ENCODE results near the gene CHCHD10. TPM values are rescaled to one million over a fixed set of nuclear protein-coding genes. Genes with fewer than 3 reads are reported as not detected.
A peak's percentile ranks its signal among the peaks of the same experiment; 100 is the strongest.

The CHCHD10 gene
- polyA plus RNA-seq, 4 donors = 79.3 to 96.3 (median 83.1) TPM

DNA sequence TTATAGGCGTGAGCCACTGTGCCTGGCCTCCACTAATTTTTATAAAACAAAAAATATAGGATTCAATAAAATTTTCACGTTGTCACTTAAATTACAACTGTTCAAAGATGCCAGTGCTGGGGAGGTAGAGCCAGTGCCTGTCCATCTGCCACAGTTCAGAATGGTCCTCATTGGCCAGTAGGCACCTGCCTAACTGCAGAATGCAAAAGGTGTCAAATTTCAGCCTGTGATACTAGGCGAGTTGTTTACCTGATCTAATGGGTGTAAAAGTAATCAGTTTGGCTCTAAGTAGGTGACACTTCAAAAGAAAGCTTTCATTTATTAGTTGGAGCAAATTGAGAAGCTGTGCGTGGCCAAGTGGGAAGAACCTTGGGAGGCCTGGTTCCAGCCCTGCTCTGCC is 21.3 kb upstream of the CHCHD10 start:
- no peak for DNase-seq (ENCODE audit: low read depth in 4 of 4, low spot score in 3 of 4)

GRCh38 chr22:23787910-23788309 is 20.1 kb upstream of the CHCHD10 start:
- DNase-seq (ENCODE audit: low read depth in 4 of 4, low spot score in 3 of 4) = no peak

GRCh38 chr22:23787600-23787896 is 19.8 kb upstream of the CHCHD10 start:
- DNase-seq (ENCODE audit: low read depth in 4 of 4, low spot score in 3 of 4) = no peak

- peak; percentile 82 to 86 (median 86) for DNase-seq (ENCODE audit: low read depth in 4 of 4, low spot score in 3 of 4)
Observed at GRCh38 chr22:23786752-23787599, 19.2 kb upstream of the CHCHD10 start, which contains the start of gene SMARCB1. Gene SMARCB1, plus strand, starts transcription at chr22:23786966. Its CDS starts 204 bp downstream, at chr22:23787170.

DNA sequence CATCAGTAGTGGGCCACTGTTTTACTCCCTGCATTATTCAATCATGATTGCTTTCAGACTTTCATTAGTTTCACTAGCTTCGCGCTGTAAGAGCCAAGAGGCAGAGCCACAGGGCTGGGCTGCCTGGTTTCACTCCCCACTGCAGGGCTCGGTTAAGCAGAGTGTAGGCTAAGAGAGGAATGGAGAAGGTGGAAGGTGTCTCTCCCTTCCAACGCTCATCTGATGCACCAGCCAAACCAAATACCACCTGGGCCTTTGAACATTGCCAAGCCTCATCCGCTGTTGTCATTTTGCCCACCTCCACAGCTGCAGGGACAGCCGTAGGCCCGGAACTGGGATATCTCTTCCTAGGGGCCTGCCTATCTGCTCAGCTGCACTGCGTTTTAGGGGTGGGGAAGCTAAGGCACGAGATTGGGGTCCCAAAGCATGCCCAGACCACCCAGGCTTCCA is 18.5 kb upstream of the CHCHD10 start:
- no peak for DNase-seq (ENCODE audit: low read depth in 4 of 4, low spot score in 3 of 4)

DNA sequence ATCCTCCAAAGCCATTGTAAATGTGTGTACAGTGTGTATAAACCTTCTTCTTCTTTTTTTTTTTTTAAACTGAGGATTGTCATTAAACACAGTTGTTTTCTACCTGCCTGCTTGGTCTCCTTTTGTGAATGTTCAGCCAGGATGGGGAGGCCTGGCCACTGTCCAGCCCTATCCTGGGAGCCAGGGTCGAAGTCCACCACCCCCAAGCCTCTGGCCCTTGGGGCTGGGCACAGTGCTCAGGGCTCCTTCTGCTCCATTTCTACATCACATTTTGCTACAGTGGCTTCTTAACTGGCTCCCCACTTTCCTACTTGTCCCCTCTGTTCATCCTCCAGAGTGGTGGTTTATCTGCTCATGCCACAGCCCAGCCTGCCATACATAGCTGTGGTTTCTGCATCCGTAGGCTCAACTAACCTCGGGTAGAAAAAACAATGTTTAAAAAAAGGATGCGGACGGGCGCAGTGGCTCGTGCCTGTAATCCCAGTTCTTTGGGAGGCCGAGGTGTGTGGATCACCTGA is 16.5 kb upstream of the CHCHD10 start:
- DNase-seq (ENCODE audit: low read depth in 4 of 4, low spot score in 3 of 4) = no peak

DNA sequence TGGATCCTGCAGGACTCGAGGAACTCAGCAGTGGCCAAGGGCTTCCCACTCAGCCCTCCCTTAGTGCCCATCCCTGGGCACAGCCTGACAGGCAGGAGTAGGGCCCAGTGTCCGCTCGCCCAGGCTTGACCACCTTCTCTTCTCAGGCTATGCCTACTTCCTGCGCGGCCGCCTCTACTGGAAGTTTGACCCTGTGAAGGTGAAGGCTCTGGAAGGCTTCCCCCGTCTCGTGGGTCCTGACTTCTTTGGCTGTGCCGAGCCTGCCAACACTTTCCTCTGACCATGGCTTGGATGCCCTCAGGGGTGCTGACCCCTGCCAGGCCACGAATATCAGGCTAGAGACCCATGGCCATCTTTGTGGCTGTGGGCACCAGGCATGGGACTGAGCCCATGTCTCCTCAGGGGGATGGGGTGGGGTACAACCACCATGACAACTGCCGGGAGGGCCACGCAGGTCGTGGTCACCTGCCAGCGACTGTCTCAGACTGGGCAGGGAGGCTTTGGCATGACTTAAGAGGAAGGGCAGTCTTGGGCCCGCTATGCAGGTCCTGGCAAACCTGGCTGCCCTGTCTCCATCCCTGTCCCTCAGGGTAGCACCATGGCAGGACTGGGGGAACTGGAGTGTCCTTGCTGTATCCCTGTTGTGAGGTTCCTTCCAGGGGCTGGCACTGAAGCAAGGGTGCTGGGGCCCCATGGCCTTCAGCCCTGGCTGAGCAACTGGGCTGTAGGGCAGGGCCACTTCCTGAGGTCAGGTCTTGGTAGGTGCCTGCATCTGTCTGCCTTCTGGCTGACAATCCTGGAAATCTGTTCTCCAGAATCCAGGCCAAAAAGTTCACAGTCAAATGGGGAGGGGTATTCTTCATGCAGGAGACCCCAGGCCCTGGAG is 15.7 kb upstream of the CHCHD10 start:
- no peak for DNase-seq (ENCODE audit: low read depth in 4 of 4, low spot score in 3 of 4)

- DNase-seq (ENCODE audit: low read depth in 4 of 4, low spot score in 3 of 4) = no peak
Observed at GRCh38 chr22:23782703-23783102, 14.9 kb upstream of the CHCHD10 start.

DNA sequence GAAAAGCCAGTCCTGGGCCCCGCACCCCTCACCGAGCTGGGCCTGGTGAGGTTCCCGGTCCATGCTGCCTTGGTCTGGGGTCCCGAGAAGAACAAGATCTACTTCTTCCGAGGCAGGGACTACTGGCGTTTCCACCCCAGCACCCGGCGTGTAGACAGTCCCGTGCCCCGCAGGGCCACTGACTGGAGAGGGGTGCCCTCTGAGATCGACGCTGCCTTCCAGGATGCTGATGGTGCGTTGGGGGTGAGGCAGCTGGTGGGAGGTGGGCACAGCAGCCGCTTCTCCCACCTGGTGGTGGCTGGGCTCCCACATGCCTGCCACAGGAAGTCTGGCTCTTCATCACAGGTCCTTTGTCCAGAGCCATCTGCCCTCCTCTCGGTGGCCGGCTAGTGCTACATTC is 14.5 kb upstream of the CHCHD10 start:
- no peak for DNase-seq (ENCODE audit: low read depth in 4 of 4, low spot score in 3 of 4)

GRCh38 chr22:23781511-23782183 is 13.9 kb upstream of the CHCHD10 start:
- no peak for DNase-seq (ENCODE audit: low read depth in 4 of 4, low spot score in 3 of 4)

DNA sequence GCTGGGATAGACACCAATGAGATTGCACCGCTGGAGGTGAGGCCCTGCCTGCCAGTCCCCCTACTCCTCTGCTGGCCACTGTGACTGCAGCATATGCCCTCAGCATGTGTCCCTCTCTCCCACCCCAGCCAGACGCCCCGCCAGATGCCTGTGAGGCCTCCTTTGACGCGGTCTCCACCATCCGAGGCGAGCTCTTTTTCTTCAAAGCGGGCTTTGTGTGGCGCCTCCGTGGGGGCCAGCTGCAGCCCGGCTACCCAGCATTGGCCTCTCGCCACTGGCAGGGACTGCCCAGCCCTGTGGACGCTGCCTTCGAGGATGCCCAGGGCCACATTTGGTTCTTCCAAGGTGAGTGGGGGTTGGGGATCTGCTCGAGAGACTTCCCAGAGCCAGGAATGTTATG is 13.3 kb upstream of the CHCHD10 start:
- DNase-seq (ENCODE audit: low read depth in 4 of 4, low spot score in 3 of 4) = no peak

DNA sequence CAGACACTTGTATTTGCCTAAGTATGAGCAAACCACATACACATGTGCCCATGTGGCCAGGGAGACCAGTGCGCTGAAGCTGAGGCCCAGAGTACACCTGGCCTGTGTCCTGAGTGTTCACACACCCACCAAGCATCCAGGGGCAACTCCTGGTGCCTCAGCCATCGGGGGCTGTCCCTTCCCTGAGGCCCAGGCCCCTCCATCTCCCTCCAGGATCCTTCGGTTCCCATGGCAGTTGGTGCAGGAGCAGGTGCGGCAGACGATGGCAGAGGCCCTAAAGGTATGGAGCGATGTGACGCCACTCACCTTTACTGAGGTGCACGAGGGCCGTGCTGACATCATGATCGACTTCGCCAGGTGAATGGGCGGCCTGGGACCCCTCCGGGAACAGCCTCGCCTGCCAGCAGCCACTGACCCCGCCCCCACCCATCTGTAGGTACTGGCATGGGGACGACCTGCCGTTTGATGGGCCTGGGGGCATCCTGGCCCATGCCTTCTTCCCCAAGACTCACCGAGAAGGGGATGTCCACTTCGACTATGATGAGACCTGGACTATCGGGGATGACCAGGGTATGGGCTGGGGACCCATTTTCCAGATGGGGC is 12.5 kb upstream of the CHCHD10 start:
- DNase-seq (ENCODE audit: low read depth in 4 of 4, low spot score in 3 of 4) = no peak

- no peak for DNase-seq (ENCODE audit: low read depth in 4 of 4, low spot score in 3 of 4)
Observed at GRCh38 chr22:23779731-23780130, 12.0 kb upstream of the CHCHD10 start.

DNA sequence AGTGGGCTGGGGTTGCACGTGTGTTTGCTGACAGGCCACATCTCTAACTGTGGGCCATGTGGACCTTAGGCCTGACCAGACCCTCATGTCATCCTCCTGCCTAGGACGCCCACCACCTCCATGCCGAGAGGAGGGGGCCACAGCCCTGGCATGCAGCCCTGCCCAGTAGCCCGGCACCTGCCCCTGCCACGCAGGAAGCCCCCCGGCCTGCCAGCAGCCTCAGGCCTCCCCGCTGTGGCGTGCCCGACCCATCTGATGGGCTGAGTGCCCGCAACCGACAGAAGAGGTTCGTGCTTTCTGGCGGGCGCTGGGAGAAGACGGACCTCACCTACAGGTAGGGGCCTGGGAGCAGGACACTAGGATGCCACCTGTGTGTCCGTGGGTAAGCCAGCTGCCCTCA is 11.3 kb upstream of the CHCHD10 start:
- DNase-seq (ENCODE audit: low read depth in 4 of 4, low spot score in 3 of 4) = no peak

DNA sequence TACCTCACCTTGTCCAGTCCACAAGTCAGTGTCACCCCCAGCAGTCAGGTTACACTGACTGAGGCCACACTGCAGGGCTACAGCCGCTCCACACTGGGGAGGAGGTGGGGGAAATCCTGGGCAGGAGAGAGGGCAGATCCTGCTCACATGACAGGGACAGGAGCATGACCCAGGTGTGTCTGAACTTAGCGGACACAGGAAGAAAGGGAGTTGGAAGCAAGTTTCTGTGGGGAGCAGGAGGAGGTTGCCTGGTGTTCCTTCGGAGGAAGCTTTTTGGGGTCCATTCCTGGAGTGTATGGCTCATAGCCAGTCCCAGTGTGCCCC is 10.8 kb upstream of the CHCHD10 start:
- DNase-seq (ENCODE audit: low read depth in 4 of 4, low spot score in 3 of 4) = no peak

DNA sequence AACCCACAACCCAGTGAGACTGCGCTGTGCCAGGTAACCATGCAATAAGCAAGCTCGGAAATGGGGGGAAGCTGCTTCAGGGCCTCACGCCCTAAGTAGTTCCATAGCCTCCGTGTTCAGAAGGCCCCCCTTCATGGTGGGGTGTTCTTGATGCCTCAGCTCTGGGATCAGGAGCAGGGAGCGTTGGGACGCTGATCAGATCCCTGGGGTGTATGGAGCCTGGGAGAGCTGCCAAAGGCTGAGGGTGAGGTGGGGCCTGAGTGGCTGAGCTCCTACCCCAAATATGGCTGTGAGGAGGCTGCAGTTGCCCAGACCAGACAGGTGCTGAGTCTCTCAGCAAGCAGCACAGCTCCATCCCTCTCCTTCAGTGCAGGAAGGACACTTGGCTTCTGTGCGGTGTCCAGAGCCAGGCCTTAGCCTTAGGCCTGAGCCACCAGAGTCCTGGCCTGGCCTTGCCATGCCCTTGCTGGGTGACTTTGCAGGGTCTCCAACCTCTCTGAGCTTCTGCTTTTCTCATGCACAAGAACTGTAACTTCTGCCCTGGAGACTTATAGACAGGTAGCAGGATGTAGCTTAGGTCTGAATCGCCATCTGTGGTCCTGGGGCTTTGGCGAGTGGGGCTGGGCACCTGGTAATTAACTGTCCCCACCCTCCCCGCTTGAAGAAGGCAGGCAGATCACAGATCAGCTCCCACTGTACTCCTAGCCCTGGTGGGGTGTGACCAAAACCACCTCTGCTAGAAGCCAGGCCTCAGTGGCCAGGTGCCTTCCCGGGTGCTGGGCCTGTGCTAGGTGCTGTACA is 10.2 kb upstream of the CHCHD10 start:
- DNase-seq (ENCODE audit: low read depth in 4 of 4, low spot score in 3 of 4) = no peak

- no peak for DNase-seq (ENCODE audit: low read depth in 4 of 4, low spot score in 3 of 4)
Observed at GRCh38 chr22:23775779-23776375, 8.1 kb upstream of the CHCHD10 start.

DNA sequence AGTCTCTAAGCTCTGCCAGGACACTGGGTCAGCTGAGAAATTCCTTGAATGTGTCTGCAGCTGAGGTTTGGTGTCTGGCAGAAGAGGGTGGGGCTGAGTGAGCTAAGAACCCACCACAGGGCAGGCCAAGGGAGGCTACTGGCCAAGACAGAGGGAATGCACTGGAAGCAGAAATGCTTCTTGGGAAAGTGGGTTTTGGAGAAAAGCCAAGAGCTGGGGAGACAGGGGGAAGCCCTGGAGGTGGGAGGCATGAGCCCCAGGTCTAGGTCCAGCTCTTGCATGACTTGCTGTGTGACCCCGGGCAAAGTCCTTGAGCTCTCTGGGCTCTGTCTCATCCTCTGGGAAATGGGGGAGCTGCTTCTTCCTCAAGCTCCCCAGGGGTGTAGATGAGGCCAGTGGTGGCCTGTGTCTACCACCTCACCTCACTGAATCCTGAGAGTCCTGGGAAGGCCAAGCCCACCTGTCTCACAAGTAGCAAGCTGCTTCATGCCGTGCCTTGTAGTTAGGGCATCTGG is 7.2 kb upstream of the CHCHD10 start:
- DNase-seq (ENCODE audit: low read depth in 4 of 4, low spot score in 3 of 4) = no peak

Data from right renal pelvis (tissue), 4 donors.